GM21723 (cell line): ENCODE data around the gene INTS14.
A peak's percentile ranks its signal among the peaks of the same experiment; 100 is the strongest.
"Not testable (repeated sequence)": the region's sequence is repeated elsewhere in the genome, so short reads cannot be mapped to it uniquely, and the experiment has no call there.

Experiments
- ATAC-seq: cut with Tn5 transposase; IDR thresholded peaks from one replicate; pipeline ENCODE4 v1.9.1; 2021; ENCODE audit warnings: mild to moderate bottlenecking, moderate library complexity; ENCODE audit not compliant: unreplicated experiment

INTS14 gene

DNA sequence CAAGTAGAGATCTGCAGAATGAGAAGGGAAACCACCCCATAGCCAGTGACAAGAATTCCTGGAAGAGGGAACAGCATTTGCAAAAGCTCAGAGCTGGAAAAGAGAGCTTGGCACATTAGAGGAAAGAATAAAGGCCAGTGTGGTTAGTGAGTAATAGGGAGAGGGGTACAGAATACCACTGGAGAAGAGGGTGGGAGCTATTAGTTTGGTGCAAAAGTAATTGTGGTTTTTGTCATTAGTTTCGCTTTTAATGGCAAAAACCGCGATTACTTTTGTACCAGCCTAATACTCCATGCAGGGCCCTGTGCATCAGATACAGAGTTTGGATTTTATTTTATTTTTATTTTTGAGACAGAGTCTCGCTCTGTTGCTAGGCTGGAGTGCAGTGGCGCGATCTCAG lies 20.6 kb upstream of the INTS14 start:
- peak; percentile 44 for ATAC-seq

DNA sequence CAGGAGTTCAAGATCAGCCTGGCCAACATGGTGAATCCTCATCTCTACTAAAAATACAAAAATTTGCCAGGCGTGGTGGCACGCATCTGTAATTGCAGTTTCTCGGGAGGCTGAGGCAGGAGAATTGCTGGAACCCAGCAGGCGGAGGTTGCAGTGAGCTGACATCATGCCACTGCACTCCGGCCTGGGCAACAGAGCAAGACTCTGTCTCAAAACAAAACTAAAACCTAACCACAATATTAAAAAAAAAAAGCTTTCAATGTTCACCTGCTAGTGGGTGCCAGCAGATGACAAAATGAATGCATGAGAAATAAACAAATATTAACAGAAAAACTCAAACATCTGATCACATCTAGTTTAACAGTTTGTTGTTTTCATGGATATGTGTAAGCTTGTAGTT lies 19.8 kb upstream of the INTS14 start:
- no peak for ATAC-seq

GRCh38 chr15:65629548-65629947 lies 18.6 kb upstream of the INTS14 start:
- ATAC-seq, result no peak

GRCh38 chr15:65626856-65627255 lies 15.9 kb upstream of the INTS14 start:
- no peak for ATAC-seq

GRCh38 chr15:65623103-65623502 lies 12.2 kb upstream of the INTS14 start:
- ATAC-seq, result no peak

DNA sequence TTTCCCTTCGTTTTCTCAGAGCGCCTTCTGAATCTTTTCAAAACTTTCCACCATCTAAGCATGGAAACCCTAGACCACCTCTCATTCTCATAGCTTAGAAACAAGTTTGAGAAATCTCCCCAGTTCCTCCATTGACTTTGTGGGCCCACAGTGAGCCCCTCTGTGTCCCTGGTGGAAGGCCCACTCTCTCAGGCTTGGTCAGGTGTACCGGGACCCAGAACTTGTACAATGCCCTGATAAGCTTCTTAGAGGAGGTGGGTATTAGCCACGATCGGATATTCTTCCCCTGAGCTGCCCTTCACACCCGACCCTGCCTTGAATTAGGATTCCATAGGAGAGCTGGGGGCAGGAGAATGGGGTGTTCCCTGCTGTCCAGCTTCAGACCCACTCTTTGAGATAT lies 10.7 kb upstream of the INTS14 start, which contains the start of gene SLC24A1:
TSS of gene SLC24A1 (plus strand) at position 301 of the 400 bp plus-strand sequence. CDS start 2,143 bp downstream, outside the sequence.
- ATAC-seq, result no peak

GRCh38 chr15:65620833-65621232 lies 9.9 kb upstream of the INTS14 start:
- no peak for ATAC-seq

DNA sequence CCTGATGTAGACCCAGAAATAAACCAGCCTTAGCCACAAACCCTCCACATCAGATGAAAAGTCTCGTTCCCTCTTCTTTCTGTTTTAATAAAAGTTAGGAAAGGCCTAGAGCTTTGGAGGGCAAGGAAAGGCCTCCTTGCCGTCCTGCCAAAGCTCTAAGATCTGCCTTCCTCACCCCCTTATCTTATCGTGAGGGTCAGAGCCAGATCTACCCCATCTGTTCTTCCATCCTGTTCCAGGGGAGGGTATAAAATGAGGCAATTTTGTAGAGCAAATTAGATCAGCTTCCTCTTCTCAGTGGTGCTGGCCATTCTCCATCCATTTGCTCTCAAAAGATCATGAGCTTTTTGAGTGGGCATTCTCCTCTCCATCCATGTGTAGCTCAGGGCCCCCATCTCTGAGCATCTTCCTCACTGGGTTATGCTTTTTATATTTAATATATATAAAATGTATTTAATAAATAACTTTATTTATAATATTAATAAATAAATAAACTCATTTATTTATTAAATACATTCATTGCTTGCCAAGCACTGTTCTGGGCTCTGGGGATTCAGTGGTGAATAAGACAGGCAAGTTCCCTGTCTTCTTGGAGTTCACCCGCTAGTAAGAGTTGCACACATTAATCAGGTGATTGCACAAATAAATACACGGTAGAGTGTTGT lies 8.8 kb upstream of the INTS14 start:
- ATAC-seq, result no peak

DNA sequence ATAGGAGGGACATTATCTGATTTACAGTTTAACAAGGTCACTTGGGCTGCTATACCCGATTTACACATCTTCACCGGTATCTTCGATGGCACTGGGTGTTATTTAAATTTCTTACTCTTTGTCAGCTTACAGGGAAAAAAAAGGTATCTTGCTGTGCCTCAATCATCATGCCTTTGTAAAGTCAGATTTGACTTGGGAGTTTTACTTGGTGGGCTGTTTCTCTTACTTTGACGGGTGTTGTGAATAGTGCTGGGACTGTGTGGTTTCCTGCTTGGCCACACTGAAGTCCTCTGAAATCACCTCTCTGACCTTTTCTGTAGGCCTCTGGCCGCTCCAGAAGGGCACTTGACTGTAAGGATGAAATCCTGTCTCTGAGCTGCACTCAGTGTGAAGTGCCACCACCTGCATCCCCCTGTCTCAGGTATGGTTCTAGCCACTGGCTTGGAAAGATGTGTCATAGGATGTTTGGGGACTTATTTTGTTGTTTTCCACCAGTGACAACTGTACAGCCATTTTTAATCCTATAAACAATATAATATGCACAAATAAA lies 7.7 kb upstream of the INTS14 start:
- no peak for ATAC-seq

DNA sequence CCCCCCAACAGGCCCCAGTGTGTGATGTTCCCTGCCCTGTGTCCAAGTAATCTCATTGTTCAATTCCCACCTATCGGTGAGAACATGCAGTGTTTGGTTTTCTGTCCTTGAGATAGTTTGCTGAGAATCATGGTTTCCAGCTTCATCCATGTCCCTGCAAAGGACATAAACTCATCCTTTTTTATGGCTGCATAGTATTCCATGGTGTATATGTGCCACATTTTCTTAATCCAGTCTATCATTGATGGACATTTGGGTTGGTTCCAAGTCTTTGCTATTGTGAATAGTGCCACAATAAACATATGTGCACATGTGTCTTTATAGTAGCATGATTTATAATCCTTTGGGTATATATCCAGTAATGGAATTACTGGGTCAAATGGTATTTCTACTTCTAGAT lies 5.0 kb upstream of the INTS14 start:
- ATAC-seq, result not testable (repeated sequence)

- no peak for ATAC-seq
Observed at GRCh38 chr15:65612949-65613744, 2.2 kb upstream of the INTS14 start.

DNA sequence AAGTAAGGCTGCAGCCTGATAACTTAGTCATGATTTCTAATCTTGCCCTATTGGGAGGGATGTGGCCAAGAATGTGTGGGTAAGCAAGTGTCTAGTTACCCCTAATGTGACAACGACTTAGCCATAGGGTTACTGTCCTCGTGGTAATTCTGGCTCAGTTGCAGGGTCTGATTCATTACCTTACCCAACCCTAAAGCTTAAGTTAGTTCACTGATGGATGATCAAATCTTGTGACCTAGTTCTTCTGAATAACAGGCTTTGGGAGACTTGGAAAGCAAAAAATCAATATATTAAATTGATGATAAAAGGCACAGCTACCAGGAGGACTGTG lies 1.6 kb upstream of the INTS14 start:
- no peak for ATAC-seq

DNA sequence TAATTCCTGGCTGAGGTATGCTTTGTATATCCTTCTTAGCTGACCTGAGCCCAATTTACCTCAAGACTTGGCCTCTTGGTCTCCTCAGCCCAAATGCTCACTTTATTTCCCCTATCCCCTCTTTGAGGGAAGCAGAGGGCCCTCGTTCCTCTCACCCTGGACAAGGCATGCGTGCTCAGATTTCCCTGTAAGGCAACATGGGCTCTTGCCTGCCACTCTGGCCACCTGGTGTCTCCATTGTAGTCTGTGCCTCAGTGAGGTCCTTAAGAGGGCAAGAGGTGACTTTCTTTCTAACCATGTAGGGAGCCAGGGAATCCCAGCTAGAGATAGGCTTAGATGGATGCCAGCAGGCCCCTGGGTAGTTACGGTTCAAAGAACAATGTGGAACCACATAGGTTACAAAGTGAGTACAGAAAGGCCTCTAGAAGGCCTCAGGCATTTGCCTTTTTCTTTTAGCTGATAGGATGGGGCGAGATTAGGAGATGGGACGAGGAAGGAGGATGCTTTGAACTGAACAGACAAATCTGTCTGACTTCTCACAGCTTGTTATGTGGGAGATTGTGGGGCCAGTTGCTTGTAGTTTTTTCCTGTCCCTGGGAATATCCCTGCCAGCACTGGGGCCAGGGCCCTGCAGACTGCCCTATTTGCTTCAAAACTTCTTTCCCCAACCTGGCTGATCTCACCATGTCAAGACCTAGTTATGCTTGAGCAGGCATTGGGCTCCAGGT lies 1.1 kb upstream of the INTS14 start:
- no peak for ATAC-seq

- no peak for ATAC-seq
Observed at GRCh38 chr15:65603559-65603958, 7.4 kb downstream of the INTS14 start.

GRCh38 chr15:65603134-65603533 lies 7.8 kb downstream of the INTS14 start:
- ATAC-seq, result no peak

- no peak for ATAC-seq
Observed at GRCh38 chr15:65599677-65600076, 11.3 kb downstream of the INTS14 start.

DNA sequence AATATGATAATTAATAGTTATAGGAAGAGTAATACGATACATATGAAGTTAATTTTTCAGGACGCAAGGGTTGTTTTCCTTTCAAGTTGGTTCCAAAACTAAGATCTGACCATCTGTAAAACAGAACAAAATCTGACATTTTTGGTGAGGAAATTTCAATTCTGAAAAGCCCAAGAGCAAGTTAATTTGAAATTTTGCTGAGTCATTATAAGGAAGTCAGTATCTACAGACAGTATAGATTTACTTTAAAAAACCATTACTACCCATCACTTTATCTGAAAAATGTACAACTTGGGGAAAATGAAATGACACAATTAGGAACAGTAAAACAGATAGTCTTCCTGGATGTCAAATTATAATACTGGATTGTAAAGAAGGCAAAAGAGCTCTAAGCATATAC lies 12.5 kb downstream of the INTS14 start:
- no peak for ATAC-seq

- ATAC-seq, result no peak
Observed at GRCh38 chr15:65595960-65596359, 15.0 kb downstream of the INTS14 start.

- no peak for ATAC-seq
Observed at GRCh38 chr15:65587094-65587493, 23.8 kb downstream of the INTS14 start.

DNA sequence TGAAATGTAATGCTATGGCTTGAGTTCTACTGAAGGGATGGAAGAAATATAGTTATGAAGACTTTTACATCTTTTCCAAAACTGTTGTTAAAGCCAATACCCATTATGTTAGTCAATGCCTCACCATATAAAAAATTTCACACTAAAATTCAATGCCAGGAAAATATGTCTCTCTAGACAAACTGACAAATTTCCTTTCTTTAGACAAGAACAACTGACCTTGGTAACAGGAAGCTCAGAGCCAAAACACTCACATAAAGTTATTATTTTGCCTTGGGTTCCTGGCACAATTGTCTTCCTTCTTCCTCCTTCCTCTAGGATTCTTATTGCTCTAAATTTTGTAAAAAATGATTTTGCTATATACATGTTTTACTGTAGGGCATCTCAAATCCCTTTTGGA lies 26.7 kb downstream of the INTS14 start:
- no peak for ATAC-seq

DNA sequence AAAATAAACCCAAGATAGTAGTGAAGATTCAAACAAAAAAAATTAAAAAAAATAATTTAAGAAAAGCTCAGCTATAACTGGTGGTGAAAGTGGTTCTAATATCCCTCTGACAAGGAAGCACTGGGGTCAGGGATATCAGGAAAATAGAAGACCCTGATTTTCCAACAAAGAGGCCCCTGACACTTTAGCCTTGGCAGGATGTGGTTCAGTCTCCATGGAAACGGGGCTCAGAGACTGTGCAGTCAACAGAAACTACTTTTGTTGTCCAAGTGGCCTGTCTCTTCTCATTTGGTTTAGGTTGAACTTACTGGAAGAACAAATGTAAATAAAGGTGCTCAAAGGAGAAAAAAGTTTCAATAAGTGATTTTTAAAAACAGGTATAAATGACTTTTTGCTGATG lies 27.2 kb downstream of the INTS14 start:
- peak; percentile 49 for ATAC-seq

GRCh38 chr15:65580287-65580686 lies 30.6 kb downstream of the INTS14 start:
- ATAC-seq, result no peak
